ENCODE results near the gene CAVIN2.

The CAVIN2 gene, protein sequence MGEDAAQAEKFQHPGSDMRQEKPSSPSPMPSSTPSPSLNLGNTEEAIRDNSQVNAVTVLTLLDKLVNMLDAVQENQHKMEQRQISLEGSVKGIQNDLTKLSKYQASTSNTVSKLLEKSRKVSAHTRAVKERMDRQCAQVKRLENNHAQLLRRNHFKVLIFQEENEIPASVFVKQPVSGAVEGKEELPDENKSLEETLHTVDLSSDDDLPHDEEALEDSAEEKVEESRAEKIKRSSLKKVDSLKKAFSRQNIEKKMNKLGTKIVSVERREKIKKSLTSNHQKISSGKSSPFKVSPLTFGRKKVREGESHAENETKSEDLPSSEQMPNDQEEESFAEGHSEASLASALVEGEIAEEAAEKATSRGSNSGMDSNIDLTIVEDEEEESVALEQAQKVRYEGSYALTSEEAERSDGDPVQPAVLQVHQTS

DNA sequence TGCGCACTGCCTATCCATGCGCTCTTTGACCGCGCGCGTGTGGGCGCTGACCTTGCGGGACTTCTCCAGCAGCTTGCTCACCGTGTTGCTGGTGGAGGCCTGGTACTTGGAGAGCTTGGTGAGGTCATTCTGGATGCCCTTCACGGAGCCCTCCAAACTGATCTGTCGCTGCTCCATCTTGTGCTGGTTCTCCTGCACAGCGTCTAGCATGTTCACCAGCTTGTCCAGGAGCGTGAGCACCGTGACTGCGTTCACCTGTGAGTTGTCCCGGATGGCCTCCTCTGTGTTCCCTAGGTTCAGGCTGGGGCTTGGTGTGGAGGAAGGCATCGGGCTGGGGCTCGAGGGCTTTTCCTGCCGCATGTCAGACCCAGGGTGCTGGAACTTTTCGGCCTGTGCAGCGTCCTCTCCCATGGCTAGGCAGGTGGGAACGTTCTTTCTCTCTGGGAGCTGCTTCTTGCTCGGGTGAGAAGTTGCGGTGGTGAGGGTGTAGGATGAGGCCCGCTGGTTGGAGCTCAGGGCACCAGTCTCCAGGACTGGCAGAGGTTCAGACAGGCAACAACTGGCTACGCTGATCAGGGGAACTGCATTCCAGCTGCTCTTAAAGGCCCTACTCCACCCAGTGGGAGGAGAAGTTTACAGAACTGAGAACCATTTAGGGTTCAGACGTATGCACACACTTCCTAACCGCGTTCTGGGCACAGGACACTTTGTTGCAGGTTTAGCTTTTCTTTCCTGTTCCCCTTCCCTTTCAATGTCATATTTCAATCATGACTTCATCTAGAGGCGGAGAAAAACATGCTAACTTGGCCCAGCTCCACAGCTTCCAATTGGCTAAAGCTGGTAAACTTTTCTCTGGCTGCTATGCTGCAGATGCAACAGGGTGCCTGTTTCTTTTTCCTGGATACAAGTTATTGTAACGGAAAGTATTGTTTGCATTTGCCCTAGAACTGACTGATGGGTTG lies at the start of gene CAVIN2:
Gene CAVIN2 (minus strand): TSS at position 574 of the 962 bp plus-strand sequence. CDS start 163 bp downstream, at position 411.
- DNase-seq = no peak

DNA sequence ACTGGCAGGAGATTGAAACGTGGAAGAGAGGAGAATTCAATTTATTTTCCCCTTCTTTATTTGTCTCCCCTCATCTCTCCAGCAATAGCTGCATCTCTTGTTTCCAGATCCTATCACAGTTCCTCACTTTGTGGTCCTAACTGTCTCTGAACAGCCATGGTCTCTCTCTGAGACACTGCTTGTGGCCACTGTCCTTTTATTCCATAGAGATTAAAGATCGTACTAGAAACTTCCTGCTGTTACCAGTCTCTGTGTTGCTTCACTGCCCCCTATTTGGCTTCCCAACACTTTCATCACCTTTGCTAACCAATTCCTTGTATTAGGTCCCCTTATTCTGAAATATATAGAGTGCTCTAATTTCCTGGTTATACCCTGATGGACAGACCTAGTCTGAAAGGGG lies 48.9 kb upstream of the CAVIN2 start:
- no peak for DNase-seq

DNA sequence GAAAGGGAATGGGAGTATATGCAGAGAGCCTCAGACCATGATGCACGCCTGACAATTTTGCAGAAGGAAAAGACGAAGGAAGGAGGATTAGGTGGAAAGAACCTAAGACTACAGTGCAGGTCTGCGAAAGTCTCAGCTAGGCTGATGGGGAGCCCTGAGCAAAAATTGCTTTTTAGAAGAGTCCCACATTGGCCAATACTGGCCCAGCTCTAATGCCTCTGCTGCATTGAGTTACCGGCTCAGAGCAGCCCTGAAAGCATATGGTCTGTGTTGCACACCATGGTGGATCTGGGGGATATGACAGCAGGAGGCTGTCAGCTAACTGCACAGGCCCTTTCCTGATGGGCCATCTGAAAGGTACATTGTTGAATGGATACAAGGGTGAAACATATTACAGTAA lies 48.3 kb upstream of the CAVIN2 start:
- no peak for DNase-seq

DNA sequence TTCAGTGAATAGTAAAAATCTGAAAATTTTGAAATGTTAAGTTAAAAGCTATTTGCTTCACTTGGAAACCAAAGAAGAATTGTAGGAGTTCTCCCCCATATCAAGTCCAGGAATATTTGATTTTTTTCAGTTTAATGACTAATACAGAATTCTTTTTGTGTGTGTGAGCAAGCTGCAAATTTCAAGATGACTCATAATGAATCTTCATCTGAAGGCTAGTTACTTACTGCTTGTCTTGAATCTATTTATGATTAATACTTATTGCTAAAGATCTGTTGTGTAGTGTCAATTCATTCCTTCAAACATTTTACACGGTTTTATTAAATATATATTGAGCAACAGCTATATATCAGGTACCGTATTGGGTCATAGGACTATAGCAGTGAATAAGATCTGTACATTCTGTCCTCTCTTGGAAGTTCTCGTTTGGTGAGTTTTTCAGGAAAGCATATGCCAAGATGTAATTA lies 47.8 kb upstream of the CAVIN2 start:
- no peak for DNase-seq

DNA sequence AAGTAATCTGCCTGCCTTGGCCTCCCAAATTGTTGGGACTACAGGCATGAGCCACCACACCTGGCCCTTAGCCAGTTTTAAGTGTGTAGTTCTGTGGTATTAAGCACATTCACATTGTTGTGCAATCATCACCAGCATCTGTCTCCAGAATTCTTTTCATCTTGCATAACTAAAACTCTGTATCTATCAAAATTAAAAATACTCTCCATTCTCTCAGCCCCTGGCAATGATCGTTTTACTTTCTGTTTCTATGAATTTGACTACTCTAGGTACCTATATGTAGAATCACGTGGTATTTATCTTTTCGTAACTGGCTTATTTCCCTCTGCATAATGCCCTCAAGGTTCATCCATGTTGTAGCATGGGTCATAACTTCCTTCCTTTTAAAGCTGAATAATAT lies 45.5 kb upstream of the CAVIN2 start:
- no peak for DNase-seq

DNA sequence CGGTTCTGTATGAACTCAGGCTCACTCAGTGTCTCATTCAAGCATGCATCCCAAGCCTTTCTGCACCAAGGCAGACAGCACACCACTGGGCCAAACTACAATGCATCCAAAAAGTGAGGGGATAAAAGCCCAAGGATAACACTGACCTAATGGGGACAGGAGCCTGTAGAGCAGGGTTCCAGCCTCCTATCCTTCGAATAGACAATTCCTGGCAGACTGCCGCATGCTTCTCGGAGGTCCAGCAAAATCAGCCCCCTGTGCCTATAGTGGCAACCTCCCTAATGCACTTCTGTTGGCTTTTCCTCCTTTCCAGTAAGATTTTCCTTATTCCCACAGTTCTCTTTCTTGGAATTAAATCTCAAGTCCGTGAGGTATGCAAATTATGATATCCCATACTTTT lies 44.8 kb upstream of the CAVIN2 start:
- DNase-seq = no peak

DNA sequence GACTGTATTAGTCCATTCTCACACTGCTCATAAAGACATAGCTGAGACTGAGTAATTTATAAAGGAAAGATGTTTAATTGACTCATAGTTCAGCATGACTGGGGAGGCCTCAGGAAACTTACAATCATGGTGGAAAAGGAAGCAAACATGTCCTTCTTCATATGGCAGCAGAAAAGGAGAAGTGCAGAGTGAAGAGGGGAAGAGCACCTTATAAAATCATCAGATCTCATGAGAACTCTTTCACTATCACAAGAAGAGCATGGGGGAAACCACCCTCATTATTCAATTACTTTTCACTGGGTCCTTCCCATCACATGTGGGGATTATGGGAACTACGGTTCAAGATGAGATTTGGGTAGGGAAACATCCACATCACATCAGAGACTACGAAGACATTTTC lies 43.0 kb upstream of the CAVIN2 start:
- no peak for DNase-seq

DNA sequence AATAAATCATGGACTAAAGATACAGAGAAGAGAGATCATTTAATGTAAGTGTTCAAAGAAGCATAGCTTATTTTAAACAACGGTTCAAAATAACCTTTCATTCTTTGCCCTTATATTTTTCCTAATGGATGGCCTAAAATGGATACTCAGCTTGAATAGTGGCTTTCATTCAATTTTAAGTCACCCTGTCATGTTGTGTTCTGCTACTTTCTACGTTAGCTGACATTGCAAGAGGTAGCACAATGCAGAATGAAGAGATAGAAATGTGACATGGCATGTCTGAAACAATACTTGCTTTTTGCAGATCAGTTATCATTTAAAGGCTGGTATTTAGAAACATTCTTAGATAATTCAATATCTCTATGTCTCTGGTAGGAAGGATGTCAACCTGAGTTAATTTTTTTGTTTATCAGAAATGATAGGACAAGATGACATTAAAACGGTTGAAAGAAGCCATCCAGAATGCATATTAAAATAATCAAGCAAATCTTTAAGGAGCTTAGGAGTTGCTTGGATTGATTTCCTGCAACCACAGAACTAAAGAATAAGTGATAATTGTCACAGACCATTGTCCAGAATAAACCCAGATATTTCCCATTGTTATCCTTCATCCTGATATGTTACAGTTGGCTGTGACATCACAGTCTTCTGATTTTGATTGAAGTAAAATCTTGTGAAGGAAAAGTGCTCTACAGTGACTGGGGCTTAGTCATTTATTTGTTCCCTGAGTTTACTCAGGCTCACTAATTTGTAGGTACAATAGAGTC lies 41.7 kb upstream of the CAVIN2 start:
- no peak for DNase-seq

DNA sequence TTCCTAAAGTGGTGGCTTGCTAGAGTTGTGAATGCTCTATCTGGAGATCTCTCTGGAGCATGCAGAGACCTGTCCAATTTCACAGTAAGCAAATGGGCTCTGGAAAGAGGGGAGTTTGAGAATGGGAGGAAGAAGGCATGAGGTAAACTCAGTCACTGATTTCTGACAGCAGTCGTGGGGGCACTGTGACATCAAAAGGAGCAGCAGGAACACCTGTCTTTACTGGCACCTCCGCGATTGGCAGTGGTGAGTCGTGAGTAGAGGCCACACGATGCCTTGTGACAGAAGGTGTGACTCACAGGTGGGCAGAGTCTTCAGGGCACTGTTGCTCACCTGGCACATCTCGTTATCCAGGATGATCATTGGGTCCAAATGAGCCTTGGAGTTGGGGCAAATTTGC lies 38.8 kb upstream of the CAVIN2 start:
- no peak for DNase-seq

DNA sequence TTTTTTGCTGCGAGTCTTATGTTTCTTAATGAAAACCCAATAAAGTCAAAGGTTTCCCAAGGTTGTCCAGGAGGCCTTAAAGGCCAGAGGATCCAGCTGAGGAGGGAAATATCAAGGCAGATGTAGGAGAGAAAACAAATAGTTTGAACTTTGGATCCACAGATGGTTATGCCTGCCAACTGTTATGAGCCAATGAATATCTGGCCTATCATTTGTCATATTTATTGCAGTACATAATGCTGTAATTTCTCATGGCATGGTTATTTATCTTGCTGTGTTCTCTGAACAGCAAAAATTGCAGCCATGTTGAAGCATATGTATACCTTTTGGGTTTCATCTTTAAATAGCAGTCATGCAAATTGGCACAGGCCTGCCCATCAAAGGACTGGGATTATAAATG lies 38.2 kb upstream of the CAVIN2 start:
- DNase-seq = no peak

DNA sequence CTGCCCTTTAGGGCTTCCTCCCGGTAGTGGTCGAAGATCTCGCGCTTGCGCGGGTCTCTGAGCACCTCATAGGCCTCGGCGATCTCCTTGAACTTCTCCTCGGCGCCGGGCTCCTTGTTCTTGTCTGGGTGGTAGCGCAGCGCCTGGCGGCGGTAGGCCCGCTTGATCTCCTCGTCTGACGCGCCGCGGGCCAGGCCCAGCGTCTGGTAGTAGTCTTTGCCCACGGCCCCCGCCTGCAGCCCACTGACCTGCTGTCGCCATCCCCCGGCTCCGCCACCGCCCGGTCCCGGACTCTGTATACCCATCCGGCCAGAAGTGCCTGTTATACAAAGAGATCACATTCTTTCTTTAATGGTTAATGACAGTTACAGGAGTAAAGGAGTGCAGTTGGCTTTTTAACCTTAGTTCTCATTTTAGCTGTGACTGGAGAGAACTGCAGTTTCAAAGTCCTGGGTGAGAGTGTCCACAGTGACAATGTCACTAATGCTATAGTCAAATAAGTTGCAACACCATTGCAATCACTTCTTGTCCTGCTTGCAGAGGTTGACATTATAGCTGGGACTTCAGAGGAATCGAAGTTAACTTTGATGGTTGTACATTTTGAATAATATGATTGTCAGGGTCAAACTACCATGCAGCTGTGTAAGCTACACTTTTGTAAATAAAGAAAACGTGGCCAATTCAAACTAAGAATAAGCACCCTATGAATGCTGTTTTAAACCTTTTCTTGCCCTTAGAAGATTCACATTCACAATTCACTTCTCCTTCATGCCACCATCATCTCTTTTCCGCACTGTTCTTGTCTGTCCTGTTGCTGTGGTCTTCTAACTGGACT lies 35.3 kb upstream of the CAVIN2 start:
- DNase-seq = no peak

DNA sequence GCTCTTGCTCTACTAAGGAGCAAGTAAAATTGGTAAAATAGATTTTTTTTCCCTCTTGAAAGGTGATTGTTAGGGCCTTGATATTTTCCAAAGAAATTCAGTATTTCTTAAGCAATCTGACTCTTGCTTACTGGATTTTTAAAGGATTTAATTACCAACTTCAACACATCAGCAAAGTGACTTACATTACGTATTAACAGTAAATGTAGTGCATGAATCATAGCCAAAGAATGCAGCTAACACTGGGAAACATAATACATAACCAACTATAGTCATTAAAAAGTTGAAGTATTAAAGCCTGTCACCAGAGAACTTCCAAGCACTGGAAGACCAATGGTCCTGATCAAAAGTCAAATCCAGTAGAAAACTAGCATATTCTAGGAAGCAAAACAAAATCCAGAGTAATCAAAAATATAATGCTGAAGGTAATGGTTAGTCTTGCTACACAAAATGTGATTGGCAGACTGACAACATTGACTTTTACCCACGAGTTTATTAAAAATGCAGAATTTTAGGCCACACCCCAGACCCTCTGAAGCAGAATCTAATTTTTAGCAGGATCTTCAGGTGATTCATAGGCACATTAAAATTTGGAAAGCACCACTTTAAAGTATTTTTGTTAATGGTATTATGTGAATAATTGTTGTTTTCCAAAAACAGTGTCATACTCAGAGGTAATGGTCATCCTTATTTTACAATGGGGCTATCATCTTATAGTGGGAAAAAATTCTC lies 31.8 kb upstream of the CAVIN2 start:
- no peak for DNase-seq

DNA sequence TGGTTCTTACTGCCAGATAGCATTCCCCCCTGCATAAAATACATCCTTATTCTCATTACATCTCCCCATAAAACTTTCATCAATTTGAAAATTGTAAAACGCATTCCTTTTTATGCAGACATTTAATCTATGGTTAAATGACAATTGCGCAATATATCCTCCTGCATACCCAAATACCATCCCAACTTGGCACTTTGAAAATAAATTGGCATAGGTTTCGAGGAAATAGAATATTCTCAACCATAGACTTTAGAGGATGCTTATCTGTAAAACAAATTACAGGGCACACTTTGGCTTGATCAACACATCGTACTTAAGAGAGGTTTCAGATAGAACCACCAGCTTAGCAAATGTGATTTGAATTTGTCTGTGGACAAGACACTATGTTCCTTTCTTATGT lies 31.0 kb upstream of the CAVIN2 start:
- DNase-seq = no peak

DNA sequence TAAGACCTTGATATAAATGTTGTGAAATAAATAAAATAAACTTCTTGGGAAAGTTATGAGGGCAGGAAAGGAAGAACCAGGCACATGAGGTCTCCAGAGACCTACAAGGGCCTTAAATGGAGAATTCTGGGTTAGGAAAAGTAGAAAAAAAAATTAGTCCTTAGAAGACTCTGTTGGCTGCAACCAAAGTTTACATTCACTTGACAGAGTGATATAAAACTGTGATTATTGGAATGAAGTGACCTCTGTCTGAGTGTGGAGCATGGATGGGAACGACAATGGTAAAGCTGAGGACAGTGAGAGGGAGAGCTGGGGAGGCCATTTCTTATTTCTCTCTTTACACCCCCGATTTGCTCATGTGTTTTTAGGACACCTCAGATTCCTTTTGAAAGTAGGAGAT lies 29.0 kb upstream of the CAVIN2 start:
- no peak for DNase-seq

DNA sequence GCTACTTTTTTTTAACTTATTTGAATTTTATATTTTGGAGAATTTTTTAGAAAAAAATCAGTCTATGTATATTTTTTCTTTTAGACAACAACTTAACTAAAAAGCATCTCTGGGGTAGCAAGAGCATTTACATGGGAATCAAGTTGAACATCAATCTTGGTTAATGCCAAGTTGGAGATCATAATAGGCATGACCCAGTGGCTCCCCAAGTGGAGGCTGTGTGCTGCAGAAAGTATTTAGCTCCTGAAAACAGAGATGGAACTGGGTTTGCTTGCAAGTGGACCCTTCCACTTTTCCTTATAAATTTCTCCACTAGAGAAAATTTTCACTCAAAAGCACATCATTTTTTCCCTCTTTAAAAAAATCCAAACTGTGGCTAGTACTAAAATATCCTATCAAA lies 23.9 kb upstream of the CAVIN2 start:
- no peak for DNase-seq

DNA sequence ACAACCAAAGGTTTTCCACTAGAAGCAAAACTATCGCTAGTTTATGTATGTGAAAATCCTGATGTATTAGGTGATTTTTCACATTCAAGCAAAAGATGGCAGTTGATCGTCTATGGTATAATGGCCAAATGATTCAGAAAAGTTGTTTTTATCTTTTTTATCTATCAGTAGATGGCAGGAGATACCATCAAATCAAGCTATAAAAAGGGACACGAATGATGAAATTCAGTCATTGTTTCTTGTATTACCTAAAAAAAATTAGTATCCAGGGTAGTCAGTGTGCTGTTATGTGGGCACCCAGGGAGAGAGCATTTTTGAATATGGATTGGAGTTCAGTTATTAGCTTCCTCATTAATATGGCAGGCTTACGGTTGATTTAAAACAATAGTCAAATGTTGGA lies 22.9 kb upstream of the CAVIN2 start:
- DNase-seq = no peak

DNA sequence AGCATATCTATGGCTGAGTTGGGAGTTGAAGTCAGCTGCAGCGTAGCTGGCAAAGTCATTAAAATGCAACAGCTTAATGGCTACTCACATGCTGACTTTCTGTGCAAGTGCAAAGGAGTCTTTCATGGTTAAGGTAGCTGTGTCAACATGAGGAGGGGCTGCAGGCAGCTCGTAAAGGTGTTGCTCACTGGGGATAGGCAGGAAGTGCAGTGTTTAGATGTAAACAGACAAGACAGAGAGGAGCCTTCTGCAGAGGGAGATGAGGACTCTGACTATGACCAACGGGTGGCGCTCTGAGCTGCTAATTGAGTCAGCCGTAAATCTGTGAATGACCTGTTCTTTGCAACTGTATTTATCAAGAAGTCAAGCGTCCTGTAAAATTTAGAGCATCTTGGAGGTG lies 22.3 kb upstream of the CAVIN2 start:
- DNase-seq = no peak

DNA sequence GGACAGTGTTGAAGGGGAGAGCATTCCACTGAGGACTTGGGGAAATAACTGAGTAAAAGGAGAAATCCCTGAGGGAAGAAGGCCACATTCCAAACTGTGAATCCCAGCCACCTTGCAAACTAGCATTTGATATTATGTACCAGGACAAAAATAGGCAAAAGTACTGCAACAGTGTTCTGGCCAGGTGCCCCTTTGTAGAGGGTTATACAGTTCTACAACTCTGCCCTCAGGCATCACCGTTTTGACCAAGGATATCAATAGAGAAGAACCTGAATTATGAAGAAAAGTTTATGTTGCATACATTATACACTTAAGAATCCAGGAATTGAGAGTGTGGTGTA lies 20.6 kb upstream of the CAVIN2 start:
- DNase-seq = no peak

DNA sequence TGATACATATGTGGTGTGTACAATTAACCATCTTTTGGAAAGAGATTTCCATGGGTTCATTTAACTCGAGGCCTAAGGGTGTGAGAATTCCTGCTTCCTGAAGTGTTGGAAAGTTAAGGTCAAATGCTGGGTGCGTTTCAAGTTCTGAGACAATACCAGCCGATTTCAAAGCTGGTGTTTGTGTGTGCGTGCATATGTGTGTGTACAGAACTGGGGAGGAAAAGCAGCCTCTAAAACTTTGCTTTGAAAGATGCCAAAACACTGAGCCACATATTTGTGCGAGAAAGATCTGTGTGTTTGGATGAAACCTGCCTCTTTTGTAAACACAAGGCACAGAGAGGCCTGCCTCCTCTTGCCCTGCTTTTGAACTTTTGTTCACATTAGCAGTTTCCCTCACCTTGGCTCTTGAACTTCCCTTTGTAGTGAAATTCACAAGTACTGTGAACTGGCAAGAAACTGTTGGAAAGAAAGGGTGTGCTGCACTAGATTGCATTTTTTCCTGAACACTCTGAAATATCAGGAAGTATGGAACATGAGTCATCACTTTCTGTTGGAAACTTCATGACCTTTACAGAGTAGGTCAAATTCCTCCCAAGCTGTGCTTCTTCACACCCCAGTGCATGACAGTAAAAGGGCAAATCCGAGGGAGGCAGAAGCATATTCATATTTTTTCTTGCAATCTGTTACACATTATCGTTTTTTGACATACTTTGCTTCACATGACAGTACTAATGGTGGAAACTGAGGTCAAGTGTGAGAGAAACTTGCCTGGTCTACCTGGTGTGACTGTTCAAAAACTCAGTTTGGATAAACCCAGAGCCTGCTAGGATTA lies 20.0 kb upstream of the CAVIN2 start:
- DNase-seq = no peak

DNA sequence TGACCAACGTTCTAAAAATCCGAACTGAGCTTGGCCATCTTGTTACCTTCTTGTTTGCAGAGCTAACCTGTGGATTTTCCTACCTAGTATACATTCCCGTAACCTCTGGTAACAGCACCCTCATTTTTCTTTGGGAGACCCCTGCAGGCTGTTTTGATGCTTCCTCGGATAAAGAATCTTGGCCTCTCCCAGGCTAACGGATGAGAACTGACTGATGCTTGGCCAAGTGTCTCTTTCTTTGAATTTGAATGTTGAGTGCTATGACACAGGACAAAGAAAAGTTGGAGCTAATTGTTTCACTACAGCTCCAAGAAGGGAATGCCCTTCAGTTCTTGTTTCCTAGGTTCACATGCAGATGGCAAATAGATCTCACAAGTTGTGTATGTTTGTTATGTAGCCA lies 19.3 kb upstream of the CAVIN2 start:
- no peak for DNase-seq
